CD1c-positive myeloid dendritic cell (primary cell): ENCODE data around the gene CCNY.
"Not testable (repeated sequence)": the region's sequence is repeated elsewhere in the genome, so short reads cannot be mapped to it uniquely, and the experiment has no call there.

Experiments
- DNase-seq: peaks from one replicate; pipeline ENCODE4 v3.0.0-alpha.2; 2016; ENCODE audit errors: extremely low spot score

Gene CCNY

GRCh38 chr10:35334297-35334696 lies 2.0 kb upstream of the CCNY start:
- DNase-seq = no peak

GRCh38 chr10:35335133-35336083 lies 901 bp upstream of the CCNY start:
- no peak for DNase-seq

- DNase-seq = peak; percentile 59
Observed at GRCh38 chr10:35336921-35337823, 863 bp downstream of the CCNY start.

GRCh38 chr10:35339942-35340341 lies 3.6 kb downstream of the CCNY start:
- no peak for DNase-seq

- no peak for DNase-seq
Observed at GRCh38 chr10:35340975-35341374, 4.7 kb downstream of the CCNY start.

GRCh38 chr10:35341521-35341920 lies 5.2 kb downstream of the CCNY start:
- DNase-seq = no peak

- no peak for DNase-seq
Observed at GRCh38 chr10:35342183-35342753, 6.0 kb downstream of the CCNY start.

GRCh38 chr10:35343739-35344138 lies 7.4 kb downstream of the CCNY start:
- no peak for DNase-seq

GRCh38 chr10:35345383-35345742 lies 9.1 kb downstream of the CCNY start:
- DNase-seq = no peak

GRCh38 chr10:35346248-35346647 lies 9.9 kb downstream of the CCNY start:
- no peak for DNase-seq

GRCh38 chr10:35347121-35347562 lies 10.8 kb downstream of the CCNY start:
- peak; percentile 25 for DNase-seq

- no peak for DNase-seq
Observed at GRCh38 chr10:35347899-35348608, 11.7 kb downstream of the CCNY start.

- no peak for DNase-seq
Observed at GRCh38 chr10:35348609-35349388, 12.5 kb downstream of the CCNY start.

GRCh38 chr10:35349389-35349915 lies 13.1 kb downstream of the CCNY start:
- no peak for DNase-seq

GRCh38 chr10:35351021-35351420 lies 14.7 kb downstream of the CCNY start:
- DNase-seq = no peak

GRCh38 chr10:35352097-35352496 lies 15.8 kb downstream of the CCNY start:
- DNase-seq = no peak

- DNase-seq = no peak
Observed at GRCh38 chr10:35352512-35352911, 16.2 kb downstream of the CCNY start.

GRCh38 chr10:35353395-35353794 lies 17.1 kb downstream of the CCNY start:
- no peak for DNase-seq

GRCh38 chr10:35353805-35354204 lies 17.5 kb downstream of the CCNY start:
- DNase-seq = no peak

GRCh38 chr10:35354257-35354656 lies 17.9 kb downstream of the CCNY start:
- not testable (repeated sequence) for DNase-seq
